SK-N-SH treated with all-trans-retinoic acid at 6 μM for 48 hours (cell line): ENCODE results near the gene USH2A.

Source experiments
- ARNTL ChIP-seq: fragments of 450-650 bp; formaldehyde crosslinking; IDR thresholded peaks from 2 replicates; pipeline ENCODE4 v1.5.0; 2020; ENCODE audit warnings: low read depth, mild to moderate bottlenecking, moderate library complexity, borderline replicate concordance
- CREB5 ChIP-seq: fragments of 250-450 bp; sonication (Bioruptor Pico); IDR thresholded peaks from 2 replicates; pipeline ENCODE4 v1.5.1; 2020; ENCODE audit warnings: low read depth, mild to moderate bottlenecking, moderate library complexity
- ESRRG ChIP-seq: fragments of 250-450 bp; sonication (Bioruptor Pico); IDR thresholded peaks from 2 replicates; pipeline ENCODE4 v1.6.1; 2021; ENCODE audit warnings: mild to moderate bottlenecking
- ISL1 ChIP-seq: fragments of 250-450 bp; sonication (Bioruptor Pico); IDR thresholded peaks from 2 replicates; pipeline ENCODE4 v2.1.2; 2022; ENCODE audit warnings: mild to moderate bottlenecking, moderate library complexity
- OSR1 ChIP-seq: fragments of 250-450 bp; sonication (Bioruptor Pico); IDR thresholded peaks from 2 replicates; pipeline ENCODE4 v1.8.0; 2022; ENCODE audit warnings: moderate library complexity, mild to moderate bottlenecking, inconsistent platforms
- PATZ1 ChIP-seq: fragments of 250-450 bp; sonication (Bioruptor Pico); IDR thresholded peaks from 2 replicates; pipeline ENCODE4 v1.8.0; 2020; ENCODE audit warnings: mild to moderate bottlenecking, moderate library complexity, borderline replicate concordance
- PPARA ChIP-seq: fragments of 250-450 bp; sonication (Bioruptor Pico); IDR thresholded peaks from 2 replicates; pipeline ENCODE4 v1.5.0; 2020; ENCODE audit warnings: mild to moderate bottlenecking, borderline replicate concordance
- RARB ChIP-seq: fragments of 250-450 bp; sonication (Bioruptor Pico); IDR thresholded peaks from 2 replicates; pipeline ENCODE4 v1.8.0; 2021; ENCODE audit warnings: mild to moderate bottlenecking, moderate library complexity
- TOX ChIP-seq: fragments of 250-450 bp; sonication (Bioruptor Pico); IDR thresholded peaks from 2 replicates; pipeline ENCODE4 v1.8.0; 2021; ENCODE audit warnings: mild to moderate bottlenecking, moderate library complexity, borderline replicate concordance
- TSHZ2 ChIP-seq: fragments of 250-450 bp; sonication (Bioruptor Pico); IDR thresholded peaks from 2 replicates; pipeline ENCODE4 v1.5.0; 2020; ENCODE audit warnings: mild to moderate bottlenecking, moderate library complexity
- ZC3H10 ChIP-seq: fragments of 250-450 bp; sonication (Bioruptor Pico); IDR thresholded peaks from 2 replicates; pipeline ENCODE4 v1.5.1; 2021; ENCODE audit warnings: mild to moderate bottlenecking, moderate library complexity
- ZFP3 ChIP-seq: fragments of 250-450 bp; sonication (Bioruptor Pico); IDR thresholded peaks from 2 replicates; pipeline ENCODE4 v1.5.0; 2020; ENCODE audit warnings: mild to moderate bottlenecking, moderate library complexity
- ZFP30 ChIP-seq: fragments of 450-650 bp; formaldehyde crosslinking; IDR thresholded peaks from 2 replicates; pipeline ENCODE4 v1.5.0; 2022; ENCODE audit warnings: mild to moderate bottlenecking, moderate library complexity
- ZNF8 ChIP-seq: fragments of 450-650 bp; formaldehyde crosslinking; IDR thresholded peaks from 2 replicates; pipeline ENCODE4 v1.5.0; 2020; ENCODE audit warnings: mild to moderate bottlenecking, moderate library complexity

GRCh38 chr1:216144661-216145450 lies 278.4 kb downstream of the USH2A start:
- TF ChIP-seq PPARA (CRISPR knock-in tag) = no peak
- TF ChIP-seq ISL1 (CRISPR knock-in tag) = no peak
- no peak for TF ChIP-seq PATZ1
- TF ChIP-seq TOX (CRISPR knock-in tag) = no peak
- TF ChIP-seq ZC3H10 (CRISPR knock-in tag) = no peak
- no peak for TF ChIP-seq ZNF8
- no peak for TF ChIP-seq ESRRG (CRISPR knock-in tag)
- no peak for TF ChIP-seq RARB (CRISPR knock-in tag)
- TF ChIP-seq CREB5 (CRISPR knock-in tag) = no peak
- TF ChIP-seq ARNTL (CRISPR knock-in tag) = no peak
- TF ChIP-seq OSR1 (CRISPR knock-in tag) = no peak
- TF ChIP-seq ZFP30 (CRISPR knock-in tag) = no peak
- no peak for TF ChIP-seq ZFP3 (CRISPR knock-in tag)
- TF ChIP-seq TSHZ2 (CRISPR knock-in tag) = no peak
